Measurements from ENCODE around the gene NBPF1.
A peak's percentile ranks its signal among the peaks of the same experiment; 100 is the strongest.
"Not testable (repeated sequence)": the region's sequence is repeated elsewhere in the genome, so short reads cannot be mapped to it uniquely, and the experiment has no call there.

NBPF1 gene

DNA sequence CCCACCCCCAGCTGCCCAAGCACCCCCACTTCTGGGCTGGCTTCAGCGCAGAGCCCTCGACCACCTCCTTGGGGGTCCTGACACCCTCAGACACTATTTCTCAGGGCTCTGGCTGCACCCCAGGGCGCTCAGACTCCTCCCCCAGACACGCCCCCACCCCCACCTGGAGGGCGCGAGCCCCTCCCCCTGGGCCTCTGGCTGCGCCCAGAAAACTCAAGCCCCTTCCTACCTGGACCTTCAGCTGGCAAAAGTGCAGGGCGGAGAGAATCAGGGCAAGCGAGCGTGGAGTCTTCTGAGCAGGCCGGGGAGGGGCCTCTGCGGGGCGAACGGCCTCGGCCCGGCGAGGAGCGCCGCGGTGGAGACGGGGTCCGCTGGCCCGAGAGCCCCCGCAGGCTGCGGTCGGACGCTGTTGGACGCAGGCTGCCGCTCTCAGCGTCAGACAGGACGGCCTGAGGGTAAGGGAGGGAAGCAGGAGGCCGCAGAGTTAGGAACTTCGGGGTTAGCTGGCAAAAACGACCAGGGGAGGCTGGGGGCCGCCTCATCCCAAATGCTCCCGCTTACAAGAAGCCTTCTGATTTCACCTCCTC lies 17.4 kb upstream of the NBPF1 start:
- ATAC-seq = no peak

GRCh38 chr1:16629916-16630530 lies 16.7 kb upstream of the NBPF1 start:
- H3K27ac Mint-ChIP-seq = peak overlapping the region in 1 of 2 donors; percentile 21
- DNase-seq (peak in 1 of 2 donors; percentile 7), ATAC-seq (peak; percentile 33)
- H3K4me1 Mint-ChIP-seq, H3K27me3 Mint-ChIP-seq, H3K9me3 Mint-ChIP-seq, H3K4me3 Mint-ChIP-seq: not testable (repeated sequence)

More for the DNA sequence above, 17.4 kb upstream of the NBPF1 start:
- H3K9me3 Mint-ChIP-seq = no peaks in the 10 kb centered on the region
- DNase-seq = peak in 1 of 2 donors; percentile 13
- H3K27ac Mint-ChIP-seq = peak overlapping the region in 1 of 2 donors; percentile 67
- H3K27me3 Mint-ChIP-seq = no peaks in the 10 kb centered on the region
- H3K4me3 Mint-ChIP-seq = no peak overlapping the region
- H3K4me1 Mint-ChIP-seq = no peaks in the 10 kb centered on the region

DNA sequence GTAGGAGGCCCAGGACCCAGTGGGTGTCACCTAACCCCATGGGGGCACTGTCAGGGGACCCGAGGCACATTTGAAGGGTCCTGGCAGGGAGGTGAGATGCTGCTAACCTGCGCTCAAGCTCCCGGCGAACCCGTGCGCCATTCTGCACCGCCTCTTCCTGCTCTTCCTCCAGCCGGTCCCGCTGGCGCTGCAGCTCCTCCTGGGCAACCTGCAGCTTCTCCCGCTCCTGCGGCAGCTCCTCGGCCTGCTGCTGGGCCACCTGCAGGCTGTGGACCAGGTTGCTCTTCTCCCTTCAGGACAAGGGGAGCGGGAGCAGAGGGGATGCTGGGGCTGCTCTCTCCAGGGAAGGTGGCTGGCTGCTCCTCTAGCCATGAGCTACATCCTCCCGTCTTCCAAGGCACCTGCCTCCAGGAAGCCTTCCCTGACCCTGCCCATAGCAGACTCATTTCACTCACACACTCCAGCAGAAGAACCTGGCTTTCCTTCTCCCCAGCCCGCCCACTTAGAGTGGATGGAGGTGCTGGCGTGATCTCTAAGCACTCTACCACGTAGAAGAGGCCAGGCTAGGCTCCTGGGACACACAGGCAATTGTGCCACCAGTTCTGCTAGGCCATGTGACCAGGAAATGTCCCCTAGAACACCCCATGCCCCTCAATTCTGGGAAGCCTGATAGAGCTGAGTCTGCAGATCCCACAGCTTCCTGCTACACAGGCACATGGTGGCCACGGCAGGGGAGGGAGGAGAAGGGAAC lies 15.2 kb upstream of the NBPF1 start:
- H3K4me3 Mint-ChIP-seq = no peak overlapping the region
- no peaks in the 10 kb centered on the region for H3K9me3 Mint-ChIP-seq
- H3K4me1 Mint-ChIP-seq = no peaks in the 10 kb centered on the region
- ATAC-seq = no peak
- DNase-seq = peak in 1 of 2 donors; percentile 19
- no peaks in the 10 kb centered on the region for H3K27me3 Mint-ChIP-seq
- H3K27ac Mint-ChIP-seq = no peak overlapping the region

DNA sequence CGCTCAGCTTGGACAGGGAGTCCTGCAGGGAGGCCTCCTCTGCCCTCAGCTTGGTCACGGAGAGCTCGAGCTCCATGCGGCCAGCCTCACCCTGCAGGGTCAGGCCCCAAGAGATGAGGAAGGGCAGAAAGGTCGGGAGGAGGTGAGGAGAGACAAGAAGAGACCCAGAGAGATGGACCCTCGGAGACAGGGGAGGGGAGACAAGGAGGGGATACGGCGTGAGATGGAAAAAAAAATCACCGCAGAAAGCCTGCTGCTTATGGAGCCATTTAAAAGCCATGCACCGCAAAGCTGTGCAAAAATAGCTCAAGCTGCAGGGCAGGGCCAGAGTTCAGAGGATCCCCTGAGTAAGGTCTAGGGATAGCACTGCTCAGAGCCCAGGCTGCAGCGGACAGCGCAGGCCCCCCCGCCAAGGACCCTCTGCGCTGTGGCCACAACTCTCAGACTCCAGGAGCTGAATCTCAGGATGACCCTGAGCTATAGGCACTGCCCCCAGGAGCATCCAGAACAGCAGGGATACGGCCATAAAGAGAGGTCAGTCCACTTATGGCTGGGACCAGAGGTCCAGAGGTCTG lies 13.1 kb upstream of the NBPF1 start:
- not testable (repeated sequence) for ATAC-seq, H3K9me3 Mint-ChIP-seq, H3K27ac Mint-ChIP-seq, H3K4me1 Mint-ChIP-seq, H3K27me3 Mint-ChIP-seq, H3K4me3 Mint-ChIP-seq
- DNase-seq = peak in 1 of 2 donors; percentile 15

- ATAC-seq = peak; percentile 29
- H3K4me3 Mint-ChIP-seq = no peak overlapping the region
- no peak overlapping the region for H3K27ac Mint-ChIP-seq
- no peaks in the 10 kb centered on the region for H3K27me3 Mint-ChIP-seq
- peak in 1 of 2 donors; percentile 17 for DNase-seq
- no peaks in the 10 kb centered on the region for H3K4me1 Mint-ChIP-seq
- H3K9me3 Mint-ChIP-seq = no peaks in the 10 kb centered on the region
These were observed 12.4 kb upstream of the NBPF1 start for GRCh38 chr1:16625497-16626408.

GRCh38 chr1:16623812-16624719 lies 10.7 kb upstream of the NBPF1 start:
- H3K4me1 Mint-ChIP-seq, ATAC-seq, H3K4me3 Mint-ChIP-seq, H3K27ac Mint-ChIP-seq, H3K9me3 Mint-ChIP-seq, H3K27me3 Mint-ChIP-seq: not testable (repeated sequence)
- peak in 1 of 2 donors; percentile 19 for DNase-seq

DNA sequence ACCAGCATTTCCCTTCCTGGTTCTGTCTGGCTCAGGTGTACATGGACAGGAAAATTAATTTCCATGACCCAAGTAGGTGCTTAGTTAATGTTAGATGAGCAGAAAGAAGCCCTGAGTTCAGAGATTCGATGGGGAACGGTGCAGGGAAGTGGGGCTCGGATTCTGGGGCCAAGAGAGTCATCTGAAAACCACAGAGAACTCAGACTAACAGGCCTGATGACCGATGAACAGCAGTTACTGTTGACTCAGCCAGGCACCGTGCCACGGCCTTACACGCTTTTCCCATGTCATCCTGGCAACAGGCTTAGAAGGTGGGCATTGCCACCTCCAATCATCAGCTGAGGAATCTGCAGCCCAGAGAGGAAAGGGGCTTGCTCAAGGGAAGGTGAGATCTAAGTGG lies 10.0 kb upstream of the NBPF1 start:
- H3K27ac Mint-ChIP-seq, H3K4me1 Mint-ChIP-seq, H3K4me3 Mint-ChIP-seq, DNase-seq, H3K9me3 Mint-ChIP-seq, ATAC-seq, H3K27me3 Mint-ChIP-seq: not testable (repeated sequence)

DNA sequence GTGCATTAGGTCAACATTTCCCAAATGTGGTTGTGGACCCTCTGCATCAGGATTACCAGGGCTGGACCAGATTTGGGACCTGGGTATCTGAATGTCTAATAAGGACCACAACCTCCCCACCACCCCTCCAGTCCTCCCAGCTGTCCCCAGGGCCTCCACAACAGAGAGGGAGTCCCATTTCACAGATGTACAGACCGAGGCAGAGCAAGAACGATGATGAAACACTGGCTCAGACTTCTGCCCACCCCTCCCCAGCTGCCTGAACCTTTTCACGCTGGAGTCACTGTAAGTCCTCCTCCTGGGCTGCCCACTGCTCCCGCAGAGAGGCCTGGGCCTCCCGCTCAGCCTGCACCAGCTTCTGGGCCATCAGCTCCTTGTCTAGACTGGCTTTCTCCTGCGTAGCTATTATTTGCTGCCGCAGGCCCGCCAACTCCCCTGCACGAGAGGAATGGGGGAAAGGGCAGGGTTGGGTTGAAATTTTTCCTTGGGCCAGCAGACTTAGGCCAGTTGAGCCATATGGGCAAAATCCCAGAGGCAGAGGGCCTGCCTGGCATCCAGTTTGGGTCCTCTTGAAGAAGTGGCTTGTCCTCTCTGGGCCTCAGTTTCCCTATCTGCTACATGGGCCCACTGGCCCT lies 8.4 kb upstream of the NBPF1 start:
- not testable (repeated sequence) for H3K9me3 Mint-ChIP-seq, H3K4me1 Mint-ChIP-seq, ATAC-seq, H3K27ac Mint-ChIP-seq, H3K27me3 Mint-ChIP-seq, DNase-seq, H3K4me3 Mint-ChIP-seq

GRCh38 chr1:16621300-16621658 lies 7.9 kb upstream of the NBPF1 start:
- H3K4me3 Mint-ChIP-seq = no peak overlapping the region
- H3K27ac Mint-ChIP-seq = no peak overlapping the region
- H3K9me3 Mint-ChIP-seq = no peaks in the 10 kb centered on the region
- no peaks in the 10 kb centered on the region for H3K4me1 Mint-ChIP-seq
- ATAC-seq (no peak), DNase-seq (no peak)
- no peaks in the 10 kb centered on the region for H3K27me3 Mint-ChIP-seq

DNA sequence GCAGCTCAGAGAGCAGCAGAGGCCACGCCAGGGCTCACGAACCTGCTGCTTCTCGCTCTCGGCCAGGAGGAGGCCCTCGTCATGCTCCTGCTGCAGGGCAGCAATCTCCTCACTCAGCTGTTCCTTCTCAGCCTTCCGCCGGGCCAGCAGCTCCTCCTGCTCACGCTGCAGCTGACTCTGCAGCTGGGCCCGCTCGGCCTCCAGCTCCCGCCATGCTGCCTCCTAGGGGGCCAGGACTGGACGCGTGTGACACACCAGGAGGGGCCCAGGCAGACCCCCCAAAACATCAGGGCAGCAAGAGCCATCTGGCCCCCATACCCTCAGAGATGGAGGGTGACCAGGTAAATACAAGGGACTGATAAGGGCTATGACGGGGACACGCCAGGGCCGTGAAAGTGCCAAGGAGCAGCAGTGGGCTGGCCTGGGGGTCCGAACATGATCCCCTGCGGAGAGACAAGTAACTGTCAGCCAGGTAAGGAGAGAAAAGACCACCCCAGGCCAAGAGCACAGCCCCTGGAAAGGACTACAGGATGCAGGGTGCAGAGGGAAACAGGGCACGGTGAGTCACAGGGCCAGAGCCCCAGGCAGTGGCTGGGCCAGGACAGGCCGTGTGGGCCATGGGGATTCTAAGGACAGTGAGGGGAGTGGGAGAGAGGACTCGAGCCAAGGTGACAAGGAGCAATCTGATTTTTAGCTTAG lies 6.6 kb upstream of the NBPF1 start:
- peak in 1 of 2 donors; percentile 14 for DNase-seq
- H3K4me3 Mint-ChIP-seq, H3K27ac Mint-ChIP-seq, H3K27me3 Mint-ChIP-seq, H3K9me3 Mint-ChIP-seq, H3K4me1 Mint-ChIP-seq, ATAC-seq: not testable (repeated sequence)

GRCh38 chr1:16618719-16619118 lies 5.4 kb upstream of the NBPF1 start:
- ATAC-seq (no peak), DNase-seq (no peak)
- H3K27ac Mint-ChIP-seq = no peak overlapping the region
- H3K4me3 Mint-ChIP-seq = no peak overlapping the region
- no peaks in the 10 kb centered on the region for H3K9me3 Mint-ChIP-seq
- H3K27me3 Mint-ChIP-seq = no peaks in the 10 kb centered on the region
- H3K4me1 Mint-ChIP-seq = no peaks in the 10 kb centered on the region

- Mint-ChIP-seq H3K4me1 (no peaks in the 10 kb centered on the region), H3K9me3 (no peaks in the 10 kb centered on the region), H3K4me3 (no peak overlapping the region), H3K27ac (no peak overlapping the region), H3K27me3 (no peaks in the 10 kb centered on the region)
- ATAC-seq (no peak), DNase-seq (no peak)
These were observed 4.6 kb upstream of the NBPF1 start for GRCh38 chr1:16617778-16618580.

DNA sequence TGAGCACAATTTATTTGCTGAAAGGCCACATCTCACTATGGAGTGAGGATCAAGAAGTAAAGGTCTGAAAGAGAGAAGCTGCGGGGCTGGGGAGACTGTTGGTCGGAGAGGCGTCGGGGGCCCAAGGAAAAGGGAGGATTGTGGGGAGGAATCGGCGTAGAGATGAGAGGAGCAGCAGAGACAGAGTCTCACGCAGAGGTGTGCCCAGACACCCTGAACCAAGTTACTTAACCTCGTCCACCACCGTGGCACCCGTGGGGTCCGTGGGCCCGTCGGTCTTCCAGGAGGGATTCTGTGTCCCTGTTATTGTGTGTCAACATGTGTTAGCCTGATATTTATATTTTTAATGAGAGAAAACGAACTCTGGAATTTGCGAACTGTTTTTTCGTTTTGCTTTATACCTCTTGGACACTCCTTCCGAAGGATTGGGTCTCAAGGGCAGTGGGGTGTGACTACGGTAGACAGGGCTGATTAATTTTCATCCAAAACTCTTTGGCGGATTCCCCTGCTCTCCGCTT lies 3.8 kb upstream of the NBPF1 start:
- Mint-ChIP-seq H3K27ac (no peak overlapping the region), H3K27me3 (no peaks in the 10 kb centered on the region), H3K4me1 (no peaks in the 10 kb centered on the region), H3K9me3 (no peaks in the 10 kb centered on the region), H3K4me3 (no peak overlapping the region)
- no peak for ATAC-seq
- DNase-seq = no peak

Measured in stimulated activated naive CD8-positive, alpha-beta T cell treated with anti-CD3 and anti-CD28 coated beads, Interleukin-15, amount 100 ng/mL, for 72 hours (primary cell).